ENCODE measurements around the gene SELP.

Gene SELP

GRCh38 chr1:169572187-169572586 is 57.7 kb downstream of the SELP start:
- no peak for DNase-seq

- DNase-seq: no peak
Observed at GRCh38 chr1:169571450-169571849, 58.5 kb downstream of the SELP start.

- no peak for DNase-seq
Observed at GRCh38 chr1:169570172-169570574, 59.8 kb downstream of the SELP start.

GRCh38 chr1:169568497-169568896 is 61.4 kb downstream of the SELP start:
- no peak for DNase-seq

- DNase-seq: no peak
Observed at GRCh38 chr1:169565335-169566271, 64.3 kb downstream of the SELP start.

- no peak for DNase-seq
Observed at GRCh38 chr1:169563650-169564049, 66.3 kb downstream of the SELP start.

- DNase-seq: no peak
Observed at GRCh38 chr1:169563019-169563615, 66.8 kb downstream of the SELP start.

GRCh38 chr1:169561692-169562091 is 68.2 kb downstream of the SELP start:
- DNase-seq: no peak

GRCh38 chr1:169557131-169557530 is 72.8 kb downstream of the SELP start:
- DNase-seq: no peak

- no peak for DNase-seq
Observed at GRCh38 chr1:169550294-169550693, 79.6 kb downstream of the SELP start.

GRCh38 chr1:169548282-169548681 is 81.6 kb downstream of the SELP start:
- DNase-seq: no peak

- DNase-seq: peak; percentile 26
Observed at GRCh38 chr1:169546087-169546995, 83.6 kb downstream of the SELP start.

GRCh38 chr1:169545472-169545871 is 84.5 kb downstream of the SELP start:
- DNase-seq: no peak

- DNase-seq: no peak
Observed at GRCh38 chr1:169538998-169539871, 90.7 kb downstream of the SELP start.
